ENCODE results near the gene HCRTR1.

Gene HCRTR1

DNA sequence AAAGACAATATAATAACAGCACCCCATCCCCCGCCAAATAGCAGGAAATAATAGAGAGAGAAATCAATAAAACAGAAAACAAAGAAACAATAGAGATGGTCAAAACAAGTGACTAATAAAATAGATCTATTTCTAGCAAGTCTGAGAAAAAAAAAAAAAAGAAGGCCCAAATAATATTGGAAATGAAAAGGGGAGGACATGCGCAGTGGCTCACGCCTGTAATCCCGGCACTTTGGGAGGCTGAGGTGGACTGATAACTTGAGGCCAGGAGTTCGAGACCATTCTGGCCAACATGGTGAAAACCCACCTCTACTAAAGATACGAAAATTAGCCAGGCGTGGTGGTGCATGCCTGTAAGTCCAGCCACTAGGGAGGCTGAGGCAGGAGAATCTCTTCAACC lies 18.5 kb upstream of the HCRTR1 start:
- no peak for DNase-seq (ENCODE audit: low read depth)

DNA sequence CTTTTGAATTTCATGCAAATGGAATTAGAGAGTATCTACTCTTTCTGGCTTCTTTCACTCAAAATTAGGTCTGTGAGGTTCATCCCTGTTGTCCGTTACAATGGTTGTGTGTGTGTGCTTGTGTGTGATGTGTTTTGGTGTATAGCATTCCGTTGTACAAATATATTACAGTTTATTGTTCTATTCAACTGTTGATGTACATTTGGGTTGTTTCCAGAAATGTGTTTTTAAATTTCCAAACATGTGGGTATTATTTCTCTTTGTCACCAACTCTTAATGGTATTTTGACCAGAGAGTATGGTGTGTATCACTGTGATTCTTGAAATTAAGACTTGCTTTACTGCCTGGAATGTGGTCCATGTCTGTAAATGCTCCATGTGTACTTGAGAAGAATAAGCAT lies 16.8 kb upstream of the HCRTR1 start:
- no peak for DNase-seq (ENCODE audit: low read depth)

DNA sequence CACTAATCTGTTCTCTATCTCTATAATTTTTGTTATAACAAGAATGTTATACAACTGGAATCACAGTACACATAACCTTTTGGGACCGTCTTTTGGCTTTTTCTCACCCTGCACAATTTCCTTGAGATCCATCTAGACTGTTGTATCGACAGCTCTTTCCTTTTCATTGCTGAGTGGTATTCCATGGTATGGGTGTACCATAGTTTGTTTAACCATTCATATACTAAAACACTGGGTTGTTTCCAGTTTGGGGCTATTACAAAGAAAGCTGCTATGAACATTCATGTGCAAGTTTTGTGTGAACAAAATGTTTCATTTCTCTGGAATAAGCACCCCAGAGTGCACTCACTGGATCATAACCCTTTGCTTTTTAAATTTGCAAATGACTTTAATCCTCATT lies 15.4 kb upstream of the HCRTR1 start:
- no peak for DNase-seq (ENCODE audit: low read depth)

DNA sequence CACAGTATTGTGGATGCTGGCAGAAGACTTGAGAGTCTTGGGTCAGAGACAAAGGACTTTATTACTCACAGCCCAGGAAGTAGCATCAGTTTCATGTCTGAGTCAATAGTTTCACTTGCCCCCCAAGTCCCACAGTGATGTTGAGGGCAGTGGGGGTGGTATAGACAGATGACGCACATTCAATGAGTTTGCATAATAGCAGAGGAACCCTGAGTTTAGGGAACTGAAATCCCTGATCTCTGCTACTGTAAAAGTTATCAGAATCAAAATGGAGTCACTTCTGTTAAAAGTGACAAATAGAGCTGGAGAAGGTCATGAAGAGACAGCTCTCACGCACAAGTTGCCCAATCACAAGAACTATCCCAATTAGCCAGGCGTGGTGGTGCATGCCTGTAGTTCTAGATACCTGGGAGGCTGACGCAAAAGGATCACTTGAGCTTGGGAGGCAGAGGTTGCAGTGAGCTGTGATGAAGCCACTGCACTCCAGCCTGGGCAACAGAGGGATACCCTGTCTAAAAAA lies 11.5 kb upstream of the HCRTR1 start:
- DNase-seq (ENCODE audit: low read depth) = no peak

DNA sequence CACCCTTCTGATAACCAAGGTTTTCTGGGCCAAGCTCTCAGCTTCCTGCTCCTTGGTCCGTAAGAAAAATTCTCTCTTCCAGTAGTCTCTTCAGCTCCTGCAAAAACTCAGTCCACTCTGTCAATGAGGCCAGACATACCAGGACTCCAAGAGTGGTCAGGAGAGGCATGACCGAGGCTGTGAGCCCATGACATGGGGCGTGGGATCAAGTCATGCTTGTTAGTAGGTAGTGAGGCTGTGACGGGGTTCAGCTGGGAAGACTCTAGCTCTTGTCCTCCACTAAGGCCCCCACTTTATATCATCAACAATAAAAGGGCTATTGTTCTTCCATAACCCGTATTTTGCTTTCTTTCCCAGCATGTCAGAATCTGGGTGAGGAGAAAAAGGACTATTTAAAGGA lies 10.1 kb upstream of the HCRTR1 start:
- no peak for DNase-seq (ENCODE audit: low read depth)

DNA sequence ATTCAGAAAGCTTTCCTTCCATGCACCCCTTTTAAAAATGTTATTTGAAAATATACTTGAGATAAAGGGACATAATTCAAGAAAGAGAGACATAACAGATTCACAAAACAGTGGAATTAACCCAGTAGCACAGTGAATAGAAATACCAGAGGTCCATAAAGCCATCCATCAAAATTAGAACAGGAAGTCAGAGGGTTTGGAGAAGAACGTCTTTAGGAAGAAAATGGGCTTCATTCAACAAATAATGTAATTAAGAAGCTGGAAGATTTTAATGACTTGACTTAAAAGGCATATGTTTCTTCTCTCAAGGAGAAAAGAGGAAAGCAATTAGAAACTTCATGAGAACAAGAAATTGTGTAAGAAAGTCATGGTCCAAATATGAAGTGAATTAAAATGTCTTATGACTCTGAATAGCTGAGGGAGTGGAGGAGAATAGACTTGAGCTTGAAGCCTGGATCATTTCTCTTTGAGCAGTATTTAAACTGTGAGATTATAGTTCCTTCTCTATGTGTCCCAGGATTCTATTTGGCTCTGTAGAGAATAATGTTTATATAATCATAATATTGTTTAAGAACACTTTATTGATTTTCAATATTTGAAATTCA lies 7.9 kb upstream of the HCRTR1 start:
- no peak for DNase-seq (ENCODE audit: low read depth)

DNA sequence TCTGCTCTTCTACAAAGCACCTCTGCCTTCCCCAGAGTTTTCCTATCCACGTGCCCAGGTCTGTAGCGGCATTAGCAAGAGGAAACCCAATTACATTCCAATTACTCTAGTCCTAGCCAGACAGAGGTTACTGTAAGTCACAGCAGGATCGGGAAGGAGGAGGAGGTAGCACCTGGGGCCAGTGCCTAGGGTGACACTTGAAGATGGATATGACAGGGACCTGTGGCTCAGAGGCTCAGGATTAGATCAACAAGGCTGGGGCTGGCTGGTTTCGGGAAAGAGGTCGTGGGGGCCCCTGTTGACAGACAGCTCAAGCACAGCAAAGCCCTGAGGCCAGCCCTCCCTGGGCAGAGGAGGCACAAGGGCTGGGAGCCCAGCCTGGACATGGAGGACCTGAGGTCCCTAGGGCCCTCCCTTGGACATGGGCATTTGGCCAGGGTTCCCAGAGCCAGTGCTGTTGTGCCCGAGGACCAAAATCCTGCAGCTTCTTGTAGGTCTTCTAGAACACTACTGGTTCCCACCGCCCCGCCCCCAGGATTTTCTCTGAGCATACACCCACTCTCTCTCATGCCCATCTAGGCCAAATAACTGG lies 3.0 kb upstream of the HCRTR1 start:
- no peak for DNase-seq (ENCODE audit: low read depth)

DNA sequence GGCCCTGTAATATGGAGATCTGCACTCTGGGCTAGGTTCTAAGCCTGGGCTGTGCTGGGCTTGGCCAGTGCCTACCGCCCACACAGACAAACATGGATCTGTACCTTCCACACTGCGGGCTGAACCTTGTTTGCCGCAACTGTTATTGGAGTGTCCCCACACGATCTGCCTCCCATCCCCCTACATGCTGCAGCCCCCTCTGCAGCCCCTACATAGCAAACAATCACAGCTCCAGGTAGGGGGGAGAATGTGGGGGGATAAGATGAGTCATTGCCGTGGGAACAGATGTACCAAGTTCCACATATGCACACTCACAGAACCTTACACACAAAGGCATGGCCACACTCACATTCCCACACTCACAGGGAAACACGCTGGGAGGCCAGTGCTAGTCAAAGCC lies 2.1 kb upstream of the HCRTR1 start:
- DNase-seq (ENCODE audit: low read depth) = no peak

DNA sequence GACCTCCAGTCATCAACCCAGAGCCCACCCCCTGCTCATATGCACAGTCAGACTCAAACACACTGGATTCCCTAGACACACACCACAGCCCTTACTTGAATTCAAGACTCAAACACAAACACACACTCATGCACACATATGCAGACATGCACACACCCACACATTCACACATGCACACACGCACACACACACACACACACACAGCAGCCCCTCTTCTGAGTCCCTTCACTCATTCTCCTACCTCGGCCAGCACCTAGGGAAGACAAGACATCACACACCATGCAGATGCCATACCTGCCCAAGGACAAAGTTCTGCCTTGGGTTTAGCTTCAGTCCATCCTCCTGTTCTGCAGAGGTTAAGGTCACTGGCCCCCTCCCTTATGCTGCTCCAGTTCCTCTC lies 1.6 kb upstream of the HCRTR1 start:
- no peak for DNase-seq (ENCODE audit: low read depth)

DNA sequence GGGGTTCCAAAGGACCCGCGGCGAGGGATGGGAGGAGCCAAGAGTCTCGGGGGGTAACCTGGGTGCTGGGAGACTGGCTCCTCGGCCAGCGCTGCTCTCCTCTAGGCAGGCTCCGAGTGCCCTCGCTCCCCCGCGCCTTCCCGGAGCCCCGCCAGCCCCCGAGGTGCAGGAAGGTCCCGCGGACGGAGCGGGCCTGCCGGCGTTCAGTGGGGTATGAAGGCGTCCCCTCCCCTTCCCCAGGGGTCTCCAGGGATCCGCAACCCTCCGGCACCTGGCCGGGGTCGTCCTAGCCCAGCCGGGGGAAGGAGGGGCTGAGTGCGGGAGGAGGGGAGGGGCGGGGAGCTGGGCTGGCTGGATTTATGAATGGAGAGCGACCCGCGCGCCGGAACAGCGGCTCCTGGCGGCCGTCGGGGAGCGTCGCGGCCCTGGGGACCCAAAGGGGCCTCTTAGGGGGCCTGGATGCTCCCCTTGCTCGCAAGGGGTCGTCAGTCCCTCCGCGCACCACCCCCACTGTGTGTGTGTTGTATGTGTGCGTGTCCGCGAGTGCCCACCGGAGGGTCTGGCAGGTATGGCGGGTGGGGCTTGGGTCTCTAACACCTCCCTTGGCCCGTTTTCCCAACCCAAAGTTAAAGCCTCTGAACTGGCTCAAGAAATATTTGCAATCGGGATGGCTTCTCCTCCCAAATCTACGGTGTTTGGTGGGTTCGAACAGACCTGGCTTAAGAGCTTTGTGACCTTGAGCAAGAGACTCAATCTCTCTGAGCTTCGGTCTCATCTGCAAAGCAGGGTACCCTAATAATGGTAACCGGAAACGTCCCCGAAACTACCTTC lies 642 bp downstream of the HCRTR1 start:
- DNase-seq (ENCODE audit: low read depth) = no peak

DNA sequence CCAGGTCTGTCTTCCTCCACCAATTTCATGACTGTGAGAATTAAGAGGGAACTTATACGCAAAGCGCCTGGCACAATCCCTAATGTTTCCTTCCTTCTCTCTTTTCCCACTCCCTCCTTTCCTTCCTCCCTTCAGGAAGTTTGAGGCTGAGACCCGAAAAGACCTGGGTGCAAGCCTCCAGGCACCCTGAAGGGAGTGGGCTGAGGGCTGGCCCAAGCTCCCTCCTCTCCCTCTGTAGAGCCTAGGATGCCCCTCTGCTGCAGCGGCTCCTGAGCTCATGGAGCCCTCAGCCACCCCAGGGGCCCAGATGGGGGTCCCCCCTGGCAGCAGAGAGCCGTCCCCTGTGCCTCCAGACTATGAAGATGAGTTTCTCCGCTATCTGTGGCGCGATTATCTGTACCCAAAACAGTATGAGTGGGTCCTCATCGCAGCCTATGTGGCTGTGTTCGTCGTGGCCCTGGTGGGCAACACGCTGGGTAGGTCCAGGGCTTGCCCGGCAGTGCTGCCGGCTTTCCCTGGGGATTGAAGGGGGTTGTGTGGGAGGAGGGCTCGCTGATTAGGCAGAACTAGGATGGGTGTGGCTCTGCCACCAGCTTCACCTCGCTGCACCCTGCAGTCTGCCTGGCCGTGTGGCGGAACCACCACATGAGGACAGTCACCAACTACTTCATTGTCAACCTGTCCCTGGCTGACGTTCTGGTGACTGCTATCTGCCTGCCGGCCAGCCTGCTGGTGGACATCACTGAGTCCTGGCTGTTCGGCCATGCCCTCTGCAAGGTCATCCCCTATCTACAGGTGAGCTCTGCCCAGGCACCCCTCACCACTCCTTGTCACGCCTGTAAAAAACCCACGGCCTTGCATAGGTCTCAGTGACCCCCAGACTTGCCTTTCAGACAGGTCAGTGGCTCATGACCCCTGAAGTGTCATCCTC lies 1.7 kb downstream of the HCRTR1 start:
- DNase-seq (ENCODE audit: low read depth) = no peak

DNA sequence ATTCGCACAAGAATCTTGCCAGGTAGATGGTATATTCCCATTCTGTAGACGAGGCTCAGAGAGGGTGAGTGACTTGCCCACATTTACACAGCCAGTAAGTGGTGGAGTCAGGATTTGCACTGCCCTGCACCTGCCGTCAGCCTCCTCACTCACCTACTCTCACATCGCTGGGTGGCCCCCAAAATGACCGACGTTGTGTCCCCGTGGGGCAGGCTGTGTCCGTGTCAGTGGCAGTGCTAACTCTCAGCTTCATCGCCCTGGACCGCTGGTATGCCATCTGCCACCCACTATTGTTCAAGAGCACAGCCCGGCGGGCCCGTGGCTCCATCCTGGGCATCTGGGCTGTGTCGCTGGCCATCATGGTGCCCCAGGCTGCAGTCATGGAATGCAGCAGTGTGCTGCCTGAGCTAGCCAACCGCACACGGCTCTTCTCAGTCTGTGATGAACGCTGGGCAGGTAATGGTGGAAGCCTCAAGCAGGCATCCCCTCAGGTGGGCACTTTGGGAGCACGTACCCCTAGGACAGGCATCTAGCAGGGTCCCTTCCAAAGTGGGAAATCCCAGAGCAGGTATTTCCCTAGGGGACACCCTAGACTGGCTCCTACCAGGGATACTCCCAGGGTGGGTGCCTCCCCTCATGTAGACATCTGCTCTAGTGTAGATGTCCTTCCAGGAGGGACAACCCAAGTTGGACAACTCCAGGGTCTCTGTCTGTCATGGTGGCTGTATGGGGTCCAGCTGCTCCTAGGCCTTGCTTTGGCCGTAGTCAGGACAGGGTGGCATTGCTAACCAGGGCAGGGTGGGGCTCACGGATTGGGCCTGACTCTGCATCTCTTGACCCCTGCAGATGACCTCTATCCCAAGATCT lies 3.4 kb downstream of the HCRTR1 start:
- DNase-seq (ENCODE audit: low read depth) = no peak

DNA sequence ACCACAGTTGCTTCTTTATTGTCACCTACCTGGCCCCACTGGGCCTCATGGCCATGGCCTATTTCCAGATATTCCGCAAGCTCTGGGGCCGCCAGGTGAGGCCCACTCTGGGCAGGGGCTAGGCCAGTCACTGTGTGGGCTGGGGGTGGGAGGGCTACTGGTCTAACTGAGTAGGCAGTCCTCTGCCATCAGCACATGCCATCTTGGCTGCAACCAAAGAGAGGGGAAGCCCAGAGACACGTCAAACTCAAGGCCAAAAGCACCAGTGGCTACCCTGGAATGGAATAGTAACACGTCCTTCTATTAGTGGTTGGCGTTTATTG lies 4.0 kb downstream of the HCRTR1 start:
- DNase-seq (ENCODE audit: low read depth) = no peak

DNA sequence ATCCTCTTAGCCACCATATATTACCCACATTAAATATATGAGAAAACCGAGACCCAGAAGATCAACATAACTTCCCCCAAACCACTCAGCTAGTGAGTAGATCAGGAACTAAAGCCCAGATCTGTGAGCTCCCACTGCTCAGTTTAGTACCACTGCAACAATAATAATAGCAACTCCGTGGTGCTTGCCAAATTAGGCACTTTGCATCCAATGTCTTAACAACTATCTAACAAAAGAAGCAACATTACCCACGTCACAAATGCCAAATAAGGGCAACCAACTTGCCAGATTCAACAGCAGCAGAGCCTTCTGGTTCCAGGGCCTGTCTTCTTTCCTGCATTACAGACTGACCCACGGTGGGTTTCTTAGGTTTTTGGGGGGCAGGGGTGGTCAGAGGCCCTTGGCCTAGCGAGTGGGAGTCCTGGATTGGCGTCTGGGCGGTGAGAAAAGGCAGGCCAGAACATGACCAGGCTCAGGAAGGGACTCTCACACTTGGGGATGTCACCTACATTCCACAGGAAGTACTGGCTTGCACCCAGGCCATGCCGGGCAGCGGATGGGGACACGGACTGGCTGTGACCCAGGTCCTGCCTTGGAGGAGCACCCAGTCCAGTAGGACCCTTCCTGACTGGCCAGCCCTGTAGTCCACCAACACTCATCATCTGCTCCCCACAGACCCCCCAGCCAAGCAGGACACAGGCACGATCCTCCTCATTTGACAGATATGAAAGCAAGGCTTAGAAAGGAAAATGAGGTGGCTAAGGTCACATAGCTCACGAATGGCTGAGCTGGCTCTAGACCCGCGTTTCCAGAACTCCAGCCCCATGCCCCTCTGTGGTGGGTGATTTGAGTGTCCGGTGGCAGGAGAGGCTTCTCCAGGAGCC lies 4.6 kb downstream of the HCRTR1 start:
- DNase-seq (ENCODE audit: low read depth) = no peak

DNA sequence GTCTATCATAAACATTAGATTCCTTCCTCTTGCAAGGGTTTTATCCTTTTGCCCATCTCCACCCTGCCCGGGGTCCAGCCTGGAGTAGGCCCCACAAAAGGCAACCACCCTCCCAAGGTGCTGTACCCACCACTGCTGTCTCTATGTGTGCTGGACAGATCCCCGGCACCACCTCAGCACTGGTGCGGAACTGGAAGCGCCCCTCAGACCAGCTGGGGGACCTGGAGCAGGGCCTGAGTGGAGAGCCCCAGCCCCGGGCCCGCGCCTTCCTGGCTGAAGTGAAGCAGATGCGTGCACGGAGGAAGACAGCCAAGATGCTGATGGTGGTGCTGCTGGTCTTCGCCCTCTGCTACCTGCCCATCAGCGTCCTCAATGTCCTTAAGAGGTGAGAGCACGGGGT lies 5.9 kb downstream of the HCRTR1 start:
- no peak for DNase-seq (ENCODE audit: low read depth)

DNA sequence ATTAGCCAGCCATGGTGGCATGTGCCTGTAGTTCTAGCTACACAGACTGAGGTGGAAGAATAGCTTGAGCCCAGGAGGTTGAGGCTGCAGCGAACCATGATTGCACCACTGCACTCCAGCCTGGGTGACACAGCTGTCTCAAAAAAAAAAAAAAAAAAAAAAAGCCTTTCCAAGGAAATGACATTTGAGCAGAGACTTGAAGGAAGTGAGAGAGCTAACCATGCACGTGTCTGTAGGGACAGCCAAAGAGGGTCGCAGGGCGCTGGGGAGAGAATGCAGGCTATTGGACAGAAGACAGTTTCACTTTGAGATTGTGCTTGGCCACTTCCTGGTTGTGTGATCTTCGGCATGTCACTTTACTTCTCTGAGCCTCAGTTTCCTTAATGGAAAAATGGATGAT lies 6.8 kb downstream of the HCRTR1 start:
- no peak for DNase-seq (ENCODE audit: low read depth)

DNA sequence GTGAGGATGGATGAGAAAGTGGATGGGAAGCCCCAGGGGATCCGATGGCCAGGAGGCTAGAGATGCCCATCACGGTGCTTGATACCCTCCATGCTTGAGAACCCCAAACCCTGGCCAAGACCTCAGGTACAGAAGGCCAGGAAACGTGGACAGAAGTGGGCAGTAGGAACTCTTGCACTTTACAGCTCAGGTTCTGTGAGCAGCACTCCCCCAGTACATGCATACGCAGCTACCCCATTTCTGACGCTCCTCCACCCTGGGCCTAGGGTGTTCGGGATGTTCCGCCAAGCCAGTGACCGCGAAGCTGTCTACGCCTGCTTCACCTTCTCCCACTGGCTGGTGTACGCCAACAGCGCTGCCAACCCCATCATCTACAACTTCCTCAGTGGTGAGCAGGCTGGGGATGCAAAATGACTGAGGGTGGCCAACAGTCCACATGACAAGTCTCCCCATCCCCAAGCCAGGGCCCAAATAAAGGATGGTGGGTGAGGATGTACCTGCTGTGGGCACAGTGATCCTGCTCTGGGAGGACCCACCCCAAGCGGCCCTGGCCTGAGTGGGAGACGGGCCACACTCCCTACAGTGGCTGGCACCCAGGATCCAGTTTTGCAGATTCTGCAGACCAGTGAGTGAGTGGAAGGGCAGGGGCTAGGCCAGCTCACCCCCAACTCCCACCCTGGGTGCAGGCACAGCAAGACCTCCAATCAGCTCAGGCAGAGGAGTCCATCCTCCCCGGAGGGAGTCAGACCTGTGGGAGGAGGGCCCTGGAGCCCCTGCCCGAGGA lies 7.4 kb downstream of the HCRTR1 start:
- no peak for DNase-seq (ENCODE audit: low read depth)

DNA sequence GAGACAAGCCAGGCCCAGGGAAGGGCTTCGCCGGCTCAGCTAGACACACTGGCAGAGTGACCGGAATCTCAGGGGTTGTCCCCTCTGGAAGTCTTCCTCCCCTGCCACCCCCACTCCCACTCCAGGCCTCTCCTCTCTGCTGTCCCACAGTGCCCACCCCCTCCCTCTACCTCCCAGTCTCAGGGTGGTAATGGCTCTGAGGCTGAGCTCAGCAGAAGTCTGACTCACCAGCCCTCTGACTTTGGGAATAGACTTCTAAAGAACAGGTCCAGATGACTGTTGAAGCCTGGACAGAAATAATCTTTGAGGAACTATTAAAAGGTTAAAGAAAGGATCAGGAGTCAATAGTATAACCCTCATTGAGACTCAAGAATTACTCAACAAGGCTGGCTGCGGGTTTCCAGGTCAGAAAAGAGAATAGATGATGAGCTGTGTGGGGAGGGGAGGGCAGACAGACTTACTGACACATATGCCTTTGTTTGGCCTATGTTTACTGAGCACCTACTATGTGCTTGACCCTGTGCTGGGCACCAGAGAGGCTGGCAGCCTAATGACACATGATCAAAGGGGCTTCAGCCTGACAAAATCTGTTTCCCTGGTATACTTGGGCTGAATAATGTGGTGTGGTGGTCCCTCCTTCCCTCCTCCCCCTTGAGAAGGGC lies 8.2 kb downstream of the HCRTR1 start:
- DNase-seq (ENCODE audit: low read depth) = no peak

Measured in GM04503 (cell line).